IMR-90 (cell line): ENCODE results near the gene YES1. TPM values are rescaled to one million over a fixed set of nuclear protein-coding genes. Genes with fewer than 3 reads are reported as not detected.
A peak's percentile ranks its signal among the peaks of the same experiment; 100 is the strongest.

Experiments used
- ATAC-seq: fragments of 200-7000 bp; cut with Tn5 transposase; 2 replicates; pipeline ENCODE4 v1.9.1; 2020; ENCODE audit warnings: low read depth, mild to moderate bottlenecking, moderate library complexity
- BruUV-seq: library from RNA; stranded (reverse); fragments of 400-500 nt; replicated peaks from 2 replicates; lab custom pipeline; 2021; lab: Mats Ljungman, UMichigan
- CTCF ChIA-PET: fragments of 300-600 bp; formaldehyde crosslinking; extraction: SDS; loops from one replicate; lab custom pipeline; 2021; ENCODE audit warnings: antibody characterized with exemption; lab: Yijun Ruan, JAX
- POLR2A ChIA-PET: fragments of 300-600 bp; sonication (Branson Sonifier 250); formaldehyde crosslinking; loops from one replicate; lab custom pipeline; 2022; ENCODE audit warnings: antibody characterized with exemption; ENCODE audit not compliant: unreplicated experiment; lab: Charles Lee
- DNase-seq: peaks from one replicate; pipeline ENCODE4 v3.0.0; 2013
- H2AFZ ChIP-seq: replicated peaks from 2 replicates; pipeline ENCODE3; 2013; ENCODE audit warnings: low read length, mild to moderate bottlenecking; ENCODE audit not compliant: poor library complexity
- H2AK5ac ChIP-seq: 2 replicates; pipeline ENCODE4 v1.6.1; 2013; ENCODE audit warnings: low read depth, low read length, inconsistent platforms
- H2AK9ac ChIP-seq: replicated peaks from 2 replicates; pipeline ENCODE3; 2013; ENCODE audit warnings: mild to moderate bottlenecking, low read depth, low read length, moderate library complexity; ENCODE audit not compliant: poor library complexity
- H2BK120ac ChIP-seq: 2 replicates; pipeline ENCODE4 v1.6.1; 2013; ENCODE audit warnings: low read depth, low read length, inconsistent platforms
- H2BK15ac ChIP-seq: 3 replicates; pipeline ENCODE4 v1.6.1; 2013; ENCODE audit warnings: low read depth, low read length, inconsistent platforms
- H2BK20ac ChIP-seq: 2 replicates; pipeline ENCODE4 v1.6.1; 2013; ENCODE audit warnings: low read depth, mild to moderate bottlenecking, inconsistent platforms, low read length, moderate library complexity
- H2BK5ac ChIP-seq: 2 replicates; pipeline ENCODE4 v1.6.1; 2013; ENCODE audit warnings: mild to moderate bottlenecking, low read depth, low read length, inconsistent platforms; ENCODE audit not compliant: poor library complexity, severe bottlenecking
- H3K14ac ChIP-seq: replicated peaks from 2 replicates; pipeline ENCODE4 v1.6.1; 2013; ENCODE audit warnings: low read depth, low read length, inconsistent platforms
- H3K18ac ChIP-seq: 2 replicates; pipeline ENCODE4 v1.6.1; 2013; ENCODE audit warnings: low read depth, low read length, control low read depth
- H3K23ac ChIP-seq: 2 replicates; pipeline ENCODE4 v1.6.1; 2013; ENCODE audit warnings: low read depth, low read length, inconsistent platforms
- H3K27ac ChIP-seq: 2 replicates; pipeline ENCODE4 v1.5.1; 2013; ENCODE audit warnings: mild to moderate bottlenecking, control low read depth, low read length; ENCODE audit not compliant: insufficient read depth
- H3K27me3 ChIP-seq: 2 replicates; pipeline ENCODE4 v1.6.1; 2013; ENCODE audit warnings: low read length; ENCODE audit not compliant: control insufficient read depth, insufficient read depth
- H3K36me3 ChIP-seq: 2 replicates; pipeline ENCODE4 v1.6.1; 2013; ENCODE audit warnings: low read length, mixed read lengths; ENCODE audit not compliant: control insufficient read depth, insufficient read depth
- H3K4ac ChIP-seq: 2 replicates; pipeline ENCODE4 v1.6.1; 2013; ENCODE audit warnings: low read depth, low read length, inconsistent platforms
- H3K4me1 ChIP-seq: 2 replicates; pipeline ENCODE4 v1.6.1; 2013; ENCODE audit warnings: low read length, mixed read lengths; ENCODE audit not compliant: control insufficient read depth, insufficient read depth
- H3K4me2 ChIP-seq: 2 replicates; pipeline ENCODE4 v1.6.1; 2013; ENCODE audit warnings: low read depth, mild to moderate bottlenecking, control low read depth, low read length, moderate library complexity
- H3K4me3 ChIP-seq: 2 replicates; pipeline ENCODE4 v1.5.1; 2013; ENCODE audit warnings: low read depth, mild to moderate bottlenecking, control low read depth, low read length, moderate library complexity; ENCODE audit not compliant: insufficient read depth
- H3K56ac ChIP-seq: 2 replicates; pipeline ENCODE4 v1.6.1; 2013; ENCODE audit warnings: low read length, inconsistent platforms; ENCODE audit not compliant: insufficient read depth; ENCODE audit errors: extremely low read depth
- H3K79me1 ChIP-seq, 2 experiments: 2 replicates each; pipeline ENCODE4 v1.6.1; 2013; ENCODE audit warnings: low read length in 2 of 2, inconsistent platforms in 1 of 2, low read depth in 1 of 2
- H3K9ac ChIP-seq: 2 replicates; pipeline ENCODE4 v1.6.1; 2013; ENCODE audit warnings: low read depth, low read length, control low read depth
- H3K9me1 ChIP-seq: 2 replicates; pipeline ENCODE4 v1.6.1; 2013; ENCODE audit warnings: low read length, inconsistent platforms; ENCODE audit not compliant: insufficient read depth
- H3K9me3 ChIP-seq: 2 replicates; pipeline ENCODE4 v1.6.1; 2013; ENCODE audit warnings: low read length; ENCODE audit not compliant: control insufficient read depth, insufficient read depth
- H4K20me1 ChIP-seq: 2 replicates; pipeline ENCODE4 v1.6.1; 2013; ENCODE audit warnings: low read length, inconsistent platforms; ENCODE audit not compliant: insufficient read depth
- H4K5ac ChIP-seq: 2 replicates; pipeline ENCODE4 v1.6.1; 2013; ENCODE audit warnings: mild to moderate bottlenecking, low read depth, low read length, control low read depth
- H4K8ac ChIP-seq, 2 experiments: 2 replicates each; pipeline ENCODE4 v1.6.1; 2013; ENCODE audit warnings: low read depth in 2 of 2, low read length in 2 of 2, control low read depth in 1 of 2, inconsistent platforms in 1 of 2
- H4K91ac ChIP-seq: 2 replicates; pipeline ENCODE4 v1.6.1; 2013; ENCODE audit warnings: low read depth, low read length, inconsistent platforms; ENCODE audit not compliant: insufficient read depth
- BHLHE40 ChIP-seq: fragments of 150-350 bp; IDR thresholded peaks from 2 replicates; pipeline ENCODE4 v1.6.1; 2016; ENCODE audit warnings: mild to moderate bottlenecking, low read depth, low read length
- CEBPB ChIP-seq: IDR thresholded peaks from 2 replicates; pipeline ENCODE4 v1.6.1; 2012; ENCODE audit warnings: low read depth, low read length, improper control_type of control experiment
- CHD1 ChIP-seq: IDR thresholded peaks from 2 replicates; pipeline ENCODE4 v1.6.1; 2012; ENCODE audit warnings: low read depth, low read length, improper control_type of control experiment
- FOS ChIP-seq: fragments of 150-350 bp; IDR thresholded peaks from 2 replicates; pipeline ENCODE4 v1.6.1; 2016; ENCODE audit warnings: low read depth, low read length
- MAFK ChIP-seq: IDR thresholded peaks from 2 replicates; pipeline ENCODE4 v1.6.1; 2012; ENCODE audit warnings: low read depth, low read length, improper control_type of control experiment
- MXI1 ChIP-seq: IDR thresholded peaks from 2 replicates; pipeline ENCODE4 v1.6.1; 2012; ENCODE audit warnings: low read depth, mild to moderate bottlenecking, low read length, moderate library complexity, borderline replicate concordance
- POLR2A ChIP-seq: IDR thresholded peaks from 2 replicates; pipeline ENCODE4 v1.6.1; 2012; ENCODE audit warnings: mild to moderate bottlenecking, low read depth, low read length
- RAD21 ChIP-seq: IDR thresholded peaks from 2 replicates; pipeline ENCODE4 v1.6.1; 2012; ENCODE audit warnings: low read length, improper control_type of control experiment
- RCOR1 ChIP-seq: IDR thresholded peaks from 2 replicates; pipeline ENCODE4 v1.6.1; 2012; ENCODE audit warnings: mild to moderate bottlenecking, low read length, improper control_type of control experiment; ENCODE audit not compliant: insufficient replicate concordance
- RFX5 ChIP-seq: IDR thresholded peaks from 2 replicates; pipeline ENCODE4 v1.8.0; 2012; ENCODE audit warnings: low read depth, mild to moderate bottlenecking, low read length, moderate library complexity
- SMC3 ChIP-seq: fragments of 150-350 bp; IDR thresholded peaks from 2 replicates; pipeline ENCODE4 v1.6.1; 2016; ENCODE audit warnings: low read depth, mild to moderate bottlenecking, antibody characterized with exemption, low read length, moderate library complexity
- WGBS, 2 experiments: methylation state at CpG; one replicate each; pipeline versions ENCODE4 v1.1.5 to v1.1.7; 2013; ENCODE audit warnings: missing lambda C conversion rate in 2 of 2; ENCODE audit not compliant: insufficient read length in 1 of 2; ENCODE audit errors: extremely low coverage in 2 of 2; 5-methylcytosine and 5-hydroxymethylcytosine counted together
- dilution Hi-C: fragments of 300-500 bp; cut with HindIII; formaldehyde crosslinking; loops from one replicate; pipeline ENCODE4 v1.14.3; 2018; ENCODE audit warnings: low sequenced_read_pairs; ENCODE audit not compliant: unreplicated experiment
- in situ Hi-C: fragments of 300-500 bp; cut with MboI; formaldehyde crosslinking; loops from 3 replicates; pipeline ENCODE4 v1.14.3; 2019; ENCODE audit warnings: low sequenced_read_pairs, inconsistent platforms, mixed read lengths
- intact Hi-C: fragments of 100-400 bp; cut with micrococcal nuclease; formaldehyde crosslinking; loops from 2 replicates; pipeline ENCODE4 v1.10.0; 2022
- polyA plus RNA-seq, 3 experiments: library from polyadenylated mRNA; depleted of rRNA; stranded (reverse); fragments of >200 nt; gene quantifications; 2 replicates each; pipeline ENCODE4 v1.2.3, GENCODE V29; 2012; ENCODE audit warnings: low replicate concordance in 1 of 3
- total RNA-seq: library from RNA; depleted of rRNA; stranded (reverse); fragments of >200 nt; gene quantifications from 2 replicates; pipeline ENCODE4 v1.2.3, GENCODE V29; 2012
- TF ChIP-seq, protein P1 (sequence below): conservative IDR thresholded peaks from 2 replicates; pipeline ENCODE4 v1.5.1; 2012; ENCODE audit warnings: mild to moderate bottlenecking, low read depth, low read length, improper control_type of control experiment

Gene YES1
- total and polyA plus RNA-seq, 2 of the 4 experiments (the other 2 are of a cell fraction), result 16.7 to 62.0 TPM

DNA sequence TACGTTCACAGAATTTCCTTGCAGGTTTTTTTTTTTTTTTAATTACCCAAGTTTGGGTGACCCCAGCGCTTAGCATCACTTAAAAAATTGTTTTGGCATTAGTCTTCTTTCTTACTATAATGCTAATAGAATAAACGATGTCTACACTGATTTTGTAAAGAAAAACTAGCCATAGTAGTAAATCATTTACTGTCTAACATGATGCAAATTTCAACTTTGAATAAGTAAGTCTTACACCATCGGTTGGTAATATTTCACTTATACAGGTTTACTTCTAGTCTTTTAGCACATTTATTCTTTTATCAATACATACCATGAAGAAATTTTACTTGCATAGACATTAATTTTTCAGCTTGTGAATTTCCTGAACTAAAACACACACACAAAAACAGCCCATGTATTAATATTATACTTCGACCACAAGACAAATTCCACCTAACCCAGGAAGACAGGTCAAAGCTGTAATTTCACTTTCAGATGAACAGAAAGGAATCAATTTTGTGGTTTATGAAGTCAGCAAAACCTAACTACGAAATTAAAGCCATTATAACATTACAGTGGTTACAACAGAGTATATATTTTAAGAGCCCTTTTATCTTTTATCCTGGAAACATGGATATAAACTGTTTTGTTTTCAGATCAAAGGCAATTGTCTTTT, 1.9 kb downstream of the YES1 start:
- 100% methylated on average over 1 of the region's 6 CpGs; no CpG with 5 or more reads in 1 of the 2 experiments for WGBS, 2 experiments
- no peak overlapping the region for H2BK15ac ChIP-seq
- H4K5ac ChIP-seq, result no peak overlapping the region
- no peak overlapping the region for H2AFZ ChIP-seq
- H4K20me1 ChIP-seq, result peaks cover 23% of the 10 kb centered on the region; the same call in 1 of the 2 replicates
- ATAC-seq, result no peak
- H3K9me1 ChIP-seq, result no peaks in the 10 kb centered on the region
- dilution Hi-C loops, result no loop called here
- peak overlapping the region; percentile 37 for H3K4me2 ChIP-seq
- no peak overlapping the region for H3K4ac ChIP-seq
- POLR2A ChIA-PET, result no interaction called here
- H3K14ac ChIP-seq, result no peak overlapping the region
- no peaks in the 10 kb centered on the region for H3K27me3 ChIP-seq
- BruUV-seq, result no TSS peak
- H3K23ac ChIP-seq, result no peak overlapping the region; the same call in 1 of the 2 replicates
- DNase-seq, result no peak
- H3K36me3 ChIP-seq, result no peaks in the 10 kb centered on the region
- no peak overlapping the region for H2AK5ac ChIP-seq
- H3K4me1 ChIP-seq, result peaks cover 3% of the 10 kb centered on the region
- CTCF ChIA-PET, result no interaction called here
- H3K27ac ChIP-seq, result no peak overlapping the region
- no peaks in the 10 kb centered on the region for H3K9me3 ChIP-seq
- H4K8ac ChIP-seq, result no peak overlapping the region
- H2BK5ac ChIP-seq, result no peak overlapping the region
- no peak overlapping the region for H2AK9ac ChIP-seq
- intact Hi-C loops, result no loop called here
- 0 out of 2 replicates have a peak overlapping the region, but pooled peaks have one; percentile 11 for H3K9ac ChIP-seq
- no peak overlapping the region for H3K4me3 ChIP-seq
- no peak overlapping the region for H2BK120ac ChIP-seq
- no peak overlapping the region for H3K18ac ChIP-seq
- no peak overlapping the region for H3K56ac ChIP-seq
- H2BK20ac ChIP-seq, result no peak overlapping the region
- H3K79me1 ChIP-seq, result peaks cover 10 to 16% of the 10 kb centered on the region in 2 experiments; a peak in 3 of 4 replicates
- no peak overlapping the region for H4K91ac ChIP-seq
- in situ Hi-C loops, result no loop called here
- no peak for TF ChIP-seq RCOR1
- no peak for TF ChIP-seq SMC3
- TF ChIP-seq CEBPB, result no peak
- no peak for TF ChIP-seq MXI1
- no peak for TF ChIP-seq BHLHE40
- no peak for TF ChIP-seq MAFK
- no peak for TF ChIP-seq RAD21
- no peak for TF ChIP-seq RFX5
- TF ChIP-seq CHD1, result no peak
- TF ChIP-seq POLR2A, result no peak
- TF ChIP-seq FOS, result no peak
- TF ChIP-seq, protein P1, sequence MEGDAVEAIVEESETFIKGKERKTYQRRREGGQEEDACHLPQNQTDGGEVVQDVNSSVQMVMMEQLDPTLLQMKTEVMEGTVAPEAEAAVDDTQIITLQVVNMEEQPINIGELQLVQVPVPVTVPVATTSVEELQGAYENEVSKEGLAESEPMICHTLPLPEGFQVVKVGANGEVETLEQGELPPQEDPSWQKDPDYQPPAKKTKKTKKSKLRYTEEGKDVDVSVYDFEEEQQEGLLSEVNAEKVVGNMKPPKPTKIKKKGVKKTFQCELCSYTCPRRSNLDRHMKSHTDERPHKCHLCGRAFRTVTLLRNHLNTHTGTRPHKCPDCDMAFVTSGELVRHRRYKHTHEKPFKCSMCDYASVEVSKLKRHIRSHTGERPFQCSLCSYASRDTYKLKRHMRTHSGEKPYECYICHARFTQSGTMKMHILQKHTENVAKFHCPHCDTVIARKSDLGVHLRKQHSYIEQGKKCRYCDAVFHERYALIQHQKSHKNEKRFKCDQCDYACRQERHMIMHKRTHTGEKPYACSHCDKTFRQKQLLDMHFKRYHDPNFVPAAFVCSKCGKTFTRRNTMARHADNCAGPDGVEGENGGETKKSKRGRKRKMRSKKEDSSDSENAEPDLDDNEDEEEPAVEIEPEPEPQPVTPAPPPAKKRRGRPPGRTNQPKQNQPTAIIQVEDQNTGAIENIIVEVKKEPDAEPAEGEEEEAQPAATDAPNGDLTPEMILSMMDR, result no peak
